NCI-H510A (cell line): ENCODE results near the gene PLCD4.

Source experiments
- DNase-seq: peaks from one replicate; lab custom pipeline; 2025; lab: John Stamatoyannopoulos, UW

Gene PLCD4

GRCh38 chr2:218607436-218608115 is at the start of gene PLCD4:
PLCD4 (plus strand) TSS chr2:218607899; CDS start chr2:218615740, 7,841 bp downstream.
- no peak for DNase-seq

- no peak for DNase-seq
Measured at GRCh38 chr2:218557941-218558340, 49.8 kb upstream of the PLCD4 start.

GRCh38 chr2:218558986-218559385 is 48.7 kb upstream of the PLCD4 start:
- no peak for DNase-seq

- DNase-seq, result no peak
Measured at GRCh38 chr2:218564056-218564455, 43.6 kb upstream of the PLCD4 start.

GRCh38 chr2:218566296-218566695 is 41.4 kb upstream of the PLCD4 start:
- DNase-seq, result no peak

- DNase-seq, result peak; percentile 85
Measured at GRCh38 chr2:218567797-218568189, 39.9 kb upstream of the PLCD4 start.

GRCh38 chr2:218568190-218569037 is 39.3 kb upstream of the PLCD4 start, which contains the start of the genes CNOT9 and USP37:
CNOT9 (plus strand) TSS chr2:218568839; CDS start chr2:218568955, 116 bp downstream.
USP37 (minus strand) TSS chr2:218568351; CDS start chr2:218558653, 9,698 bp downstream.
- peak; percentile 93 for DNase-seq

GRCh38 chr2:218569038-218569431 is 38.7 kb upstream of the PLCD4 start:
- DNase-seq, result peak; percentile 11

- no peak for DNase-seq
Measured at GRCh38 chr2:218569661-218570500, 37.8 kb upstream of the PLCD4 start.

GRCh38 chr2:218570850-218571249 is 36.8 kb upstream of the PLCD4 start:
- no peak for DNase-seq

GRCh38 chr2:218576854-218577253 is 30.8 kb upstream of the PLCD4 start:
- no peak for DNase-seq

GRCh38 chr2:218577482-218578220 is 30.0 kb upstream of the PLCD4 start:
- no peak for DNase-seq

GRCh38 chr2:218578272-218578877 is 29.3 kb upstream of the PLCD4 start:
- DNase-seq, result no peak

- no peak for DNase-seq
Measured at GRCh38 chr2:218582076-218582475, 25.6 kb upstream of the PLCD4 start.

GRCh38 chr2:218583983-218584850 is 23.5 kb upstream of the PLCD4 start:
- no peak for DNase-seq

GRCh38 chr2:218585541-218585940 is 22.2 kb upstream of the PLCD4 start:
- no peak for DNase-seq

- DNase-seq, result no peak
Measured at GRCh38 chr2:218605432-218605831, 2.3 kb upstream of the PLCD4 start.

- no peak for DNase-seq
Measured at GRCh38 chr2:218615868-218616315, 8.2 kb downstream of the PLCD4 start.

- DNase-seq, result no peak
Measured at GRCh38 chr2:218618102-218618860, 10.6 kb downstream of the PLCD4 start.
